Cardiac fibroblast (primary cell): Measurements from ENCODE around the gene MYO7B.
A peak's percentile ranks its signal among the peaks of the same experiment; 100 is the strongest.

Source experiments
- DNase-seq, 2 donors: peaks; one replicate each; pipeline versions ENCODE4 v3.0.0 to v3.0.0-alpha.2; 2010; ENCODE audit warnings: low read depth in 2 of 2
- H3K4me3 ChIP-seq, 2 donors: replicated peaks in 1 of 2; 1 replicate in 1 of 2; 2 replicates in 1 of 2; pipeline ENCODE4 v1.5.1; 2011; ENCODE audit warnings: low read depth in 2 of 2, low read length in 2 of 2, mild to moderate bottlenecking in 2 of 2, moderate library complexity in 1 of 2
- CTCF ChIP-seq: IDR thresholded peaks from one replicate; pipeline ENCODE4 v1.5.1; 2011; ENCODE audit warnings: low read depth, mild to moderate bottlenecking, low read length, inconsistent platforms

The MYO7B gene

GRCh38 chr2:127656569-127657231, 121.2 kb downstream of the MYO7B start:
- no peak overlapping the region for H3K4me3 ChIP-seq
- DNase-seq = no peak
- TF ChIP-seq CTCF = no peak

GRCh38 chr2:127657232-127657595, 121.7 kb downstream of the MYO7B start:
- no peak for DNase-seq
- TF ChIP-seq CTCF = no peak
- no peak overlapping the region for H3K4me3 ChIP-seq

GRCh38 chr2:127658146-127658545, 122.7 kb downstream of the MYO7B start:
- DNase-seq = no peak
- TF ChIP-seq CTCF = no peak
- H3K4me3 ChIP-seq = no peak overlapping the region

GRCh38 chr2:127658641-127659407, 123.3 kb downstream of the MYO7B start:
- TF ChIP-seq CTCF = no peak
- no peak for DNase-seq
- H3K4me3 ChIP-seq = no peak overlapping the region

GRCh38 chr2:127659408-127660290, 124.2 kb downstream of the MYO7B start:
- H3K4me3 ChIP-seq = no peak overlapping the region
- peak in 1 of 2 donors; percentile 66 for DNase-seq
- no peak for TF ChIP-seq CTCF

GRCh38 chr2:127660291-127660578, 124.8 kb downstream of the MYO7B start:
- no peak for TF ChIP-seq CTCF
- DNase-seq = no peak
- H3K4me3 ChIP-seq = no peak overlapping the region
